GM21529 (cell line): ENCODE measurements around the gene OLFM1.
"Not testable (repeated sequence)": the region's sequence is repeated elsewhere in the genome, so short reads cannot be mapped to it uniquely, and the experiment has no call there.

Source experiments
- ATAC-seq: cut with Tn5 transposase; IDR thresholded peaks from one replicate; pipeline ENCODE4 v1.9.1; 2021; ENCODE audit not compliant: unreplicated experiment

OLFM1 gene

DNA sequence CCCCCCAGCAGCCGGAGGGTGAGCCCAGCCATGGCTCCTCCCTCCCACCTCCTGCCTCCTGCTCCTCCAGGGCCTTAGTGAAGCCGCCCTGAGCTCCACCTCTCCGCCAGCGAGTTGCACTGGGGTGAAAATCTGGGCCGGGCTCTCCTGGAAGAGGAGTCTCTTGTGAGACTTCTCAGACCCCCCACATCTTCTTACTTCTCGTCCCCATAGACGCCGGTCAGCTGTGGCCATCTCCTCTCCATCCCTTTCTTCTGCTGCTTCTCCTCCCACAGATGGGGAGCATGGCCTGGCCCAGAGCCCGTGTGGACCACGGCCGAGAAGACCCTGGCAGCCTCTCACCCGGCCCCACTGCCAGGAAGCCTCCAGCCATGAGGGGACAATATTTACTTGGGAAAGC, 17.3 kb downstream of the OLFM1 start:
- ATAC-seq: no peak

DNA sequence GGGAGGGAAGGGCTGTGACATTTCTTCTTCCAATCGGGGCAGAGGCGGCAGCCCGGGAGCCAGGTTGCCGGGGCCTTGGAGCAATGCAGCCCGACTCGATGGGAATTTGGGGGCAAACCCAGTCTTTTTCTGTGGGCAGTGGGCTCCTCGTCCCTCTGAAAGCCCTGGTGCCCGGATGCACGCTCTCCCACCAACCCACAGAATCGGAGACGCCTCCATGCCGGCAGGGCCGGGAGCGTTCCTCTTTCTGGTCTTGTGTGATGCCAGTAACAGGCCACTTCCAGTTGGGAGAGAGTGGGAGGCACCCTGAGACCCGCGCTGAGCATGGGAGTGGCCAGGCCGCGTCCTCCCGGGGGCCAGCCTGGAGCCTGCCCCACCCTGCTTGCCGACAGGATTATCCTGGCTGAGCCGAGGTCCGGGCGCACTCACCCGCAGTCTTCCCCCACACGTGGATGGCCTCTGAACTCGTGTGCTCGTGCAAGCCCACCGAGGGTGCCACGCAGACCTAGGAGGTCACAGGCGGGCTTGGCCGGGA, 17.8 kb downstream of the OLFM1 start:
- ATAC-seq: no peak

DNA sequence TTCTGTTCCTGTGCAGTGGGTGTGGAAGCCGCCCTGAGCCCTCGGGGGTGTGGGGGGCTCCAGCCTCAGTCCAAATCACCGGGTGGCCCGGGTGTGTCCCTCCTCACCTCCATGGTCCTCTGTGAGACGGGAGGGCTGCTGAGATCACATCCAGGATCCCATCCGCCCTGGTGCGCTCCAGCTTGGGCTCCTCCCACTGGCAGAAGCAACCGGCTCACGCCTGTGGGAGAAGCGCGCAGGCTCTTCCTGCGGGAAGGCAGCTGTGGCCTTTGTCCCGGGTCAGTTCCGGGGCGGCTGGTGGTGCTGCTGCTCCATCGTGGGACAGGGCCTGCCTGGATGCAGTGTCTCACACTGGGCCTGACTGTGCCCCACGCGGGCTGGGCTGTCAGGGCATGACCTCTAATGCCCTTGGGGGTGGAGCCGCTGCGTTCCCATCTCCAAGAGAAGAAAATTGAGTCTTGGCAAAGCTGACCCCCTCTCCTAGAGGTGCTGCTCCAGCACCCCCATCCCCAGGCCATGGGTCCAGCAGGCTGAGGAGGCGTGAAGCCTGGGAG, 18.5 kb downstream of the OLFM1 start:
- ATAC-seq: no peak

DNA sequence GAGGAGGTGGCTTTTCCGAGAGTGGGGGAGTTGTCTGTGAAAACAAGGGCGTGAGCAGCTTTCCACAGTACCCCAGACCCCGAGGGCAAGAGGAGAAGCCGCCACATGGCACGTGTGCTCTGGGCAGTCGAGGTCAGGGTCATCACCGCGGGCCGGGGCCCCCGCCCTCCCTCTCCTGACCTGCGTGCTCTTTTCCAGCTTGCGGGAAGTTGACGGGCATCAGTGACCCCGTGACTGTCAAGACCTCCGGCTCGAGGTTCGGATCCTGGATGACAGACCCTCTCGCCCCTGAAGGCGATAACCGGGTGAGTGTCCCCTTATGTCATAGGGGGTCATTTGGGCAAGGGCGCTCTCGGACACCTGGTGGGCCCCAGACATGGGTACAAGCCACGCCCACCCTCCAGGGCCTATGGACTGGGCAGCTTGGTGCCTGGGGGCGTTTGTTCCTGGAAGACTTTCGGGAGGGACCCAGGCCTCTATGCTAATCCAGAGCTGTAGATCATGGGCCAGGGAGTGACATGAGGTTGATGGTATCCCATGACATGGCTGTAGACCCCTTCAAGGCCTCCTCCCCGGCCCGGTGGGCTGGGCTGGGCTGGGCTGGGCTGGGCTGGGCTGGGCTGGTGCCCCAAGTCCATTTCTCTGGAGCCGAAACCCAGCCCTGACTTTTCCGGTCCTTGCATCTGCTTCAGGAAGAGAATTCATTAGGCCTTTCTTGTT, 19.2 kb downstream of the OLFM1 start:
- ATAC-seq: no peak

DNA sequence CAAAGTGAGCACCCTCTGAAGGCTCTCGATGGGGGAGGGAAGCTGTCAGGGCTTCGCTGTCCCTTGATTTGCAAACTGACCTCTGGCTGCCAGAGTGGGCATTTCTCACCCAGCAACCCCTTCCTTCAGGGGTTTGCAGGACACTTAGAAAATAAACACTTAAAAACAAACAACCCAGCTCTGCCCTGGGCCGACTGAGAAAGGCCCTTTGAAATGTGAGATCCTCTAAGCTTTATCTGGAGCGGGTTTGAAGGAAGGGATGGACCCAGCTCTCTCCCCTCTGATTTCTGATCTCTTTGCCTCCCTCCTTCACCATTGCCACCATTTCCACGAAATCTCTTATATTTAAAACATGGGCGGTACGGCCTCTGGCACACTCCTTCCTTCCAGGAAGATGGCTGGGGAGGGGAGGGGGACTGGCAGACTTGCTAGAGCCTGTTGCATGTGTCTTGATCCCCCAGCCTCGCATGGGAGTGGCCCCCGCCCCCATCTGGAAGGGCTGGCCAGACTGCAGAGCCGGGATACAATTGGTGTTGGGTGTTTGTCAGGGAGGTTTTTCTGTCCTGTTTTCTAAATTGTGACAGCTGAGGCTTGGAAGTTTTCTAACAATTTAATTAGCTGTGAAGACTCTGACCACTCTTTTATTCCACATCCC, 20.2 kb downstream of the OLFM1 start:
- ATAC-seq: no peak

DNA sequence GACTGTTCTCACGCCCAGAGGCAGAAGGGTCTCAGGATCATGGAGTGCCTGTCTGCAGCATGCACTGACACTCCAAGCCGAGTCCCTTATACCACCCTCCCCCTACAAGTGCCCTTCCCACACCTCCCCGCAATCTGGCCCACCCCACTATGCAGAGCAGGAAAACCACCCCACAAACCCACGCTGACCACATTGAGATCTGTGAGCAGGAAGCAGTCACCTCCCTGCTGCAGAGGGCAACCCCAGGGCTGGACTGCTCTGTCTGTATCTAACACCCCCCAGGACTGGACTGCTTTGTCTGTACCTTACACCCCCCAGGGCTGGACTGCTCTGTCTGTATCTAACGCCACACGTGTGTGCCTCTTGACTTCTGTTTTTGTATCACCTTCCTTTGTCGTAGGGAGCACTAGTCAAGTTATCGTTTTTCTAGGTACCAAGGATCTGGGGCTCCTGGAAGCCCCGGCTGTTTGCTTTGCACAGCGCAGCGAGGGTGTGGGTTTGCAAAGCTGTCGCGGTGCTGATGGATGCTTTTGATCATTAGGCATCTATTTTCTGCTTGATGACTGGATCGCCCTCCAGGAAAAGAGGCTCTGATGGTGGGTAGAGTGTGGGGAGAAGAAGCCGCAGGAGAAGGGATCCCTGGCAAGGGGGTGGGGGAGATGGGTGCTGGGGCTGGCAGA, 21.5 kb downstream of the OLFM1 start:
- no peak for ATAC-seq

DNA sequence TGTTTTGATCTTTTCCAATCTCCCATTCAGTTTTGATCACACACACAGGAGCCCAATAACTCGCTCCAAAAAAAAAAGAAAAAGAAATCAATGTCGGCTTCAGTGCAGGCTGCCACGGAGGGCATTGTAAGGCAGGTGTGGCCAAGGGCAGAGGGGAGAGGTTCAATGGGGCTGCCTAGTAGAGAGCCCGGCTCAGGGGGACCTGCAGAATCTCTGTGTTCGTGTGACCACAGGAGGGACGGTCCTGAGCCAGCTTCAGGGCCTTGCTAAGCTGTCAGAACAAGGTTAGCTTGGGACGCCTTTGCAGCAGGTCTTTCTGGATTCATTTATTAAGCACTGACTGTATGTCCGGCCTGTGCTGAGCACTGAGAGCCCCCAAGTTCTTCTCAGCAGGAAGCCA, 22.2 kb downstream of the OLFM1 start:
- ATAC-seq: no peak

DNA sequence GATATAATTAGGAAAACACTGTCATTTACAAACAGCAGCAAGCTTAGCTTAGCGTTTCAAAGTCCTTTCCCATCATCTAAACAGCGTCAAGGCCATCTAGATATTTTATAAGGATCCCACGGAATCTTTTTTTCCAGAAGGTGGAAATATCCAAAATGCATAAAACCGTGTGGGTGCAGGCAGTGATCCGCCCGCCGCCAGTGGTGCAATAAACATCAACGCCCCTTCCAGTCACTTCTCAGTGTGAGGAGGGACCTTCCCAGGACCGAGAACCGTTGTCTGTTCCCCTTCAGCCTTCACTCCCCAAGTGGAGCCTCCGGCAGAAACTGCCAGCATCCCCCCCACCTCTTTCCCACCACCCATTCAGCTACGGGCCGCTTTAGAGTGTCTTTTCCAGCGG, 22.9 kb downstream of the OLFM1 start:
- no peak for ATAC-seq

DNA sequence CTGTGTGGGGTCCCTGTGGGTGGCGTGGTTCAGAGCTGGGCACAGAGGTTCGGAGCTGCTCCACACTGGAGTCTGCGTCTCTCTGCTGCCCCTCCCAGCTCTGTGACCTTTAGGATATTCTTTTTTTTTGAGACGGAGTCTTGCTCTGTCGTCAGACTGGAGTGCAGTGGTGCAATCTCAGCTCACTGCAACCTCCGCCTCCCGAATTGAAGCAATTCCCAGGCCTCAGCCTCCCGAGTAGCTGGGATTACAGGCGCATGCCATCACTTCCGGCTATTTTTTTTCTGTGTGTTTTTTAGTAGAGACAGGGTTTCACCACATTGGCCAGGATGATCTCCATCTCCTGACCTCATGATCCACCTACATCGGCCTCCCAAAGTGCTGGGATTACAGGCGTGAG, 24.1 kb downstream of the OLFM1 start:
- not testable (repeated sequence) for ATAC-seq

DNA sequence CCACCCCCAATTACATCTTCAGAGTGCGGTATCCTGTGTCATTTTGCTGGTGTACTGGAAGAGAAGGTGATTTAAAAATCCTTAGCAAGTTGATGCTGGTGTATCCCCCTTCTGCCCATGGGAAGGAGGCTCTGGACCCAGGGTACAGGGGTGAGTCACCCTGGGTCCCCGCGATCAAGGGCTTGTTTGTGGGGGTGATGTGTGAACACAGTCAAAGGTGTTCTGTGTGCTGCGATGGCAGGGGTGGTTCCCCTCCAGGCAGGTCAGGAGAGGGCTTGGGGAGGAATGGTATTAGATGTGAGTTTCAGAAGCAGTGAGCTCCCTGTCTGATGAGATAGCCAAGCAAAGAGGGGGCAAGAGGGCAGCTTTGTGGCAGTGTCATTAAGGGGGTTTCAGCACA, 28.9 kb downstream of the OLFM1 start:
- ATAC-seq: no peak

DNA sequence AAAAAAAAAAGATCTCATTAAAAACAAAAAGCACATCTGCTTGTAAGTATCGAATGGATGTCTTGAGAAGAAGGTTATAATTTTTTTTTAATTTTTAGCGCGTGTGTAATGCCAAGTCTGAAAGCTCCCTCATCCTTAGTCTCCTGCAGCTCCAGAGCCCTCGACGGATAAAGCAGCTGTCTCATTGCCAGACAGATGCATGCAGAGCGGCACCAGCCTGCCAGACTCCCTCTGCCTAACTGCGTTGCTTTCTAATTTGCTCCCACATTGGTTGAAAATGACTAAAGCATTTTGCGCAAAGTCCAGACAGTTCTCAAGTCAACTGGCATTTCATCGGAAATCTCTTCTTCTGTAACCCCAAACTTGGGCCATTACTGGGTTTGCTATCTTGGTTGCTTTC, 29.4 kb downstream of the OLFM1 start:
- ATAC-seq: no peak

DNA sequence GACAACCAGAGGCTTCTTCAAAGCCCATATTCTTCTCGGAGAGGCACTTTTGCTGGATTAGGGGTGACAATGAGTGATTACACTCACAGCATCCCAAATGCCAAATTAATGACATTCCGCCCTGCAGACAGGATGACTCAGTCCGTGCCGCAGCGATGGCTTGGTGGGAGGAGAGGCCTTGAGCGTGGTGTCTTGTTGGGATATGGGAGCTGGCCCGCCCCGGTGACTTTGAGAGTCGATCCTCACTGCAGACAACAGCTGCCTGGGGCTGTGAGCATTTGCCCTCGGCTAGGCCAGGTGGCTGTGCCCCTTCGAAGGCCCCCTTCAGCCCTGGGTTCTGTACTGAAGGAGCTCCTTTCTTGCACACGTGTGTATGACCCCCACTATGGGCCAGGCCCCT, 29.8 kb downstream of the OLFM1 start:
- no peak for ATAC-seq

DNA sequence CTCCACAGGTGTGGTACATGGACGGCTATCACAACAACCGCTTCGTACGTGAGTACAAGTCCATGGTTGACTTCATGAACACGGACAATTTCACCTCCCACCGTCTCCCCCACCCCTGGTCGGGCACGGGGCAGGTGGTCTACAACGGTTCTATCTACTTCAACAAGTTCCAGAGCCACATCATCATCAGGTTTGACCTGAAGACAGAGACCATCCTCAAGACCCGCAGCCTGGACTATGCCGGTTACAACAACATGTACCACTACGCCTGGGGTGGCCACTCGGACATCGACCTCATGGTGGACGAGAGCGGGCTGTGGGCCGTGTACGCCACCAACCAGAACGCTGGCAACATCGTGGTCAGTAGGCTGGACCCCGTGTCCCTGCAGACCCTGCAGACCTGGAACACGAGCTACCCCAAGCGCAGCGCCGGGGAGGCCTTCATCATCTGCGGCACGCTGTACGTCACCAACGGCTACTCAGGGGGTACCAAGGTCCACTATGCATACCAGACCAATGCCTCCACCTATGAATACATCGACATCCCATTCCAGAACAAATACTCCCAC, 32.1 kb downstream of the OLFM1 start:
- no peak for ATAC-seq

DNA sequence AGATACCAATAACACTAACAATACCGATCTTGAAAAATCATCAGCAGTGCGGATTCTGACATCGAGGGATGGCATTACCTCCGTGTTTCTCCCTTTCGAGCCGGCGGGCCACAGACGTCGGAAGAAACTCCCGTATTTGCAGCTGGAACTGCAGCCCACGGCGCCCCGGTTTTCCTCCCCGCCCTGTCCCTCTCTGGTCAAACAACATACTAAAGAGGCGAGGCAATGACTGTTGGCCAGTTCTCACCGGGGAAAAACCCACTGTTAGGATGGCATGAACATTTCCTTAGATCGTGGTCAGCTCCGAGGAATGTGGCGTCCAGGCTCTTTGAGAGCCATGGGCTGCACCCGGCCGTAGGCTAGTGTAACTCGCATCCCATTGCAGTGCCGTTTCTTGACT, 32.8 kb downstream of the OLFM1 start:
- no peak for ATAC-seq

DNA sequence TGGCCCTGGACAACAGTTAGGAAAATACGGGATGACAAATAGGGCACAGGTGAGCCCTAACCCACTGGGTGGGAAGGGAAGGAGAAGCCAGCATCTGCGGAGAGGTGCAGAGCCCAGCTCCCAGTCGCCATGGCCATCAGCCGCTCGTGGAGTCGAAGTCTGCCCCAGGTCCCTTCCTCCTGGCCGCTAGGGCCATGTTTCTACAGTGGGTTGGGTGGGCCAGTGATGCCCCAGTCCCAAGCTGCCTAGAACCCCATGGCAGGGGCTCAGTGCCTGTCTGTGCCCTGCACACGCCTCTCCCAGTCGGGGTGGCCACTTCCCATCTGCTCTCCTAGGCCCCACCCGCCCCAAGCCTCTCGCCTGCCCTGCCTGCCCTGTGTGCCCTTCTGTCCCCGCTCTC, 34.8 kb downstream of the OLFM1 start:
- no peak for ATAC-seq

DNA sequence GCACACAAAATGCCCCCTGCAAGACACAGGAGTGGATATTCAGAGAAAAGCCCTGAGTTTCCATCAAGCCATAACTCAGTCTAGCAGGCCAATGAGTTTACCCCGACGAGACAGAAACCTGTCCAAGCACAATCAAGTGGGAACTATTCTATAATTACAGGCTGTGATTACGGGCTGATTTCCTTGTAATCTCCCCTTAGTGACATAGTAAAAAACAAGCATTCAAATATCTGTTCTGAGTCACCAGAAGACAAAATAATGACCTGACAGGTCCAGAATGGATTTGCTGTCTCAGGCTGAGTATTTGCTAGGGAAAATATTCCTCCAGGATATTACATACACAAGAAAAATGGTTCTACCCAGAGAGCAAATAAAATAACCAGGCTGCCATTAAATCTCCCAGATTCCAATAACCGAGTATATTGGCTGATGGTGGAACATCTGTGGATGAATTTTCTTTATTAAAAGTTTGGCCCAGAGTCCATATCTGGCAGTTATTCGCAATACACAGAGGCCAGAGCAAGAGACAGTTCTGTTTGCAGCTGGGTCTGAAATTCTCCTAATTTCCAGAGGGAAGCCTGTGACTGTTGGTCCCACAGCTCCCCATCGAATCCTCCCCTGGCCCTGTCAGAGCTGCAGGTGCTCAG, 35.8 kb downstream of the OLFM1 start:
- ATAC-seq: no peak

DNA sequence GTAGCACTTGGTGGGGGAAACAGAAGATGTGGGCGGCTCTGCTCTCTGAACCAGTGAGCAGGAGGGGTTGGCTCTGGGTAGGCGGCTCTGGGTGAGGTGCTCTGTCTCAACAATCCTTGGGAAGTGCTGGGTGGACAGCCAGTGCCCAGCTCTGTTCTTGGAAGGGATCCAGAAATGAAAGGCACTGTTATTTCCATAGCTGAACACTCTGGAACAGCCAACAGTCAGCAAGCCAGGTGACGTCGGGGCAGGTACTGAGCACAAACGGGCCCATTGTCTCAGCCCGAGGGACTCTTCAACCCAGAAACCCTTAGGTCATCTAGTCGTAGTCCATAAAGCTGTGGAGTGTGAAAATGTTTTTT, 36.3 kb downstream of the OLFM1 start:
- ATAC-seq: no peak

DNA sequence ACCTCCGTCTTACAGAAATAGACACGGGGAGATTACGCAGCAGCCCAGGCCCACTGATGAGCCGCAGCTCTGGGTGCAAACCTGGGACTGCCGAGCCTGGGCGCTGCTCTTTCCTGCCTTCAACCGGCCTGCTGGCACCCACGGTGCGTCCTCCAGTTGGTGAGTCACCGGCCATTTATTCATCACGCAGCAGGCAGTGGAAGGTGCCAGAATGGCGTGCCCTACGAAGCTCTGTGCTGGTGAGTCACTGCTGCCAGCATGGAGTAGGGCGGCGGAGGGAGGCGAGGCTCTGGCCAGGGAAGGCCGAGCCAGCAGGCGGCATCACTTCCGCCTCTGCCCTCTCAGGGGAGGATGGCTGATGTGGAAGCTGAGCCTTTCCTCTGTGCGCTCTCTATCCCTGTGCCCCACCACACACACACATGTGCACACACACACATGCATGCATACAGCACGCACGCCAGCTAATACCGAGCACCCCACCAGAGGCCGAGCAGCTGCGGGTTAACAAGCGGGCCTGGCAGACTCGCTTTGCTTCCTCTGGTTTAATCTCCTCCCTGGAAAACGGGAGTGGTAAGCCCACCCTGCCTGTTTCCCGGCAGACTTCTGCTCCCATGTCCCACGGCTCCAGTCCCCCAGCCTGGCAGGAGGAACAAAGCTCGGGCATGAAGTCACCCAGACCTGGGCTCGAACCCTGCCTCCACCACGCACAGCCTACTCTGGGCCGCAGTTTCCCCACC, 39.2 kb downstream of the OLFM1 start:
- no peak for ATAC-seq

DNA sequence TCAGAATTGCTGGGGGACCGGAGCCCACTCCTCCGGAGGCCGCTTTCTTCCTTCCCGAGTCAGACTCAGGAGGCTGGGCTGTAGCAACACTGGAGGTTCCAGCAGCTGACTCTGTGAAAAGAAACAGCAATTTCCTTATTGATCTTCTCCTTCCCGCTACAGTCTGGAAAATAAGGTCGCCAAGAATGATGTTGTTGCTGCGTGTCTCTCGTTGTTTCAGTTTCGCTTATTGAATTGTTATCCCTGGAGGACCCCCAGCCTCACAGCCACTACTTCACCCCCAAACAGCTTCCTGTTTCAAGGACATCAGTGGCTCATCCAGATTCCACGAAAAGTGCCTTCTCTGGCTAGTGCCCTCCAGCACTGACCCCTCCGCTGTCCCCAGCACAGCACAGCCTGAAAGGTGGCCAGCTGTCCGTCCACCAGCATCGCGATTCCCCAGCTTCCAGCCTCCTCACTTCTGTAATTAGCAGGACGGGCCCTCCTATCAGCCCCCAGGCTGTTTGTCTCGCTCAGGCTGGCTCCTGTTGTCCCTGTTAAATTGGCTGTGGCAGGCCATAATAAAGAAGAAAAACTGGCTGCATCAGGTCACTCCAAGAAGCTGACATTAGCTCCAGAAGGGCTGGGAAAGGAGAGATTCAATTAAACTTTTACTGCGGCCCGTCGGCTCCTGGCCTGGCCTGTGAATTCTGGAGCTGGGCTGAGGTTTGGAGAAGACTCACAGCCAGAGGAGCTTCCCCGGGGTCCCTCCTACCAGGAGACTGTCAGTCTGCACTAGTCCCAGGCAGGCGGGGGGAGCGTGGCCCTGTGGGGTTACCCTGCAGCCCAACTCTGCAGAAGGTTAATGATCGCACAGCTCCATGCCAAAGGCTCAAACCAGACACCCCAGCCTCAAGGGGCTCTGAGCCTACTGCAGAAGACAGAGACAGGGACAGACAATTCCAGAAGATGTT, 40.5 kb downstream of the OLFM1 start:
- no peak for ATAC-seq
